ENCODE data around the gene KLK15.

GRCh38 chr19:50819636-50820035 is 13.7 kb downstream of the KLK15 start:
- TF ChIP-seq ELF4 (IDR thresholded peaks at IDR 0.05) (no peak), BHLHE40 (IDR thresholded peaks at IDR 0.05; ENCODE audit: borderline replicate concordance) (no peak), SUZ12 (IDR thresholded peaks at IDR 0.05) (no peak), CTBP1 (IDR thresholded peaks at IDR 0.05; ENCODE audit: borderline replicate concordance) (no peak), FOXA1 (IDR thresholded peaks at IDR 0.05) (no peak), SP1 (IDR thresholded peaks at IDR 0.05) (no peak), PKNOX1 (IDR thresholded peaks at IDR 0.05) (no peak), TARDBP (IDR thresholded peaks at IDR 0.05) (no peak), FOXK2 (IDR thresholded peaks at IDR 0.05) (no peak), L3MBTL2 (conservative IDR thresholded peaks at IDR 0.05) (no peak), ZNF384 (IDR thresholded peaks at IDR 0.05) (no peak), ARNT (IDR thresholded peaks at IDR 0.05) (no peak), NFRKB (IDR thresholded peaks at IDR 0.05) (no peak), LEF1 (IDR thresholded peaks at IDR 0.05; ENCODE audit: borderline replicate concordance) (no peak)

All from HEK293T (cell line).